WTC11 (cell line): ENCODE results near the gene SLC13A5.

ENCODE experiments used
- ATF1 ChIP-seq: sonication (generic); formaldehyde crosslinking; IDR thresholded peaks from 2 replicates; pipeline ENCODE4 v1.8.1; 2023; ENCODE audit warnings: mild to moderate bottlenecking, moderate library complexity, missing genetic modification reagents
- CREB1 ChIP-seq: sonication (generic); formaldehyde crosslinking; IDR thresholded peaks from 2 replicates; pipeline ENCODE4 v1.8.0; 2023; ENCODE audit warnings: mild to moderate bottlenecking, missing genetic modification reagents
- CREM ChIP-seq: sonication (generic); formaldehyde crosslinking; IDR thresholded peaks from 2 replicates; pipeline ENCODE4 v1.8.1; 2022; ENCODE audit warnings: mild to moderate bottlenecking, missing genetic modification reagents, moderate library complexity
- CTCF ChIP-seq: fragments of 200-600 bp; IDR thresholded peaks from 2 replicates; pipeline ENCODE4 v1.8.0; 2022; ENCODE audit warnings: antibody characterized with exemption
- E2F5 ChIP-seq: sonication (generic); formaldehyde crosslinking; IDR thresholded peaks from 2 replicates; pipeline ENCODE4 v1.8.1; 2022; ENCODE audit warnings: mild to moderate bottlenecking, moderate library complexity, missing genetic modification reagents
- ESRRA ChIP-seq: sonication (generic); formaldehyde crosslinking; IDR thresholded peaks from 2 replicates; pipeline ENCODE4 v1.8.1; 2022; ENCODE audit warnings: mild to moderate bottlenecking, missing genetic modification reagents, borderline replicate concordance
- GABPB1 ChIP-seq: sonication (generic); formaldehyde crosslinking; IDR thresholded peaks from 2 replicates; pipeline ENCODE4 v1.8.1; 2023; ENCODE audit warnings: mild to moderate bottlenecking, missing genetic modification reagents
- MAX ChIP-seq: sonication (generic); formaldehyde crosslinking; IDR thresholded peaks from 2 replicates; pipeline ENCODE4 v1.8.0; 2022; ENCODE audit warnings: mild to moderate bottlenecking, missing genetic modification reagents
- PRDM15 ChIP-seq: sonication (generic); formaldehyde crosslinking; IDR thresholded peaks from 2 replicates; pipeline ENCODE4 v1.8.0; 2022; ENCODE audit warnings: missing genetic modification reagents
- SMAD4 ChIP-seq: sonication (generic); formaldehyde crosslinking; IDR thresholded peaks from 2 replicates; pipeline ENCODE4 v1.8.0; 2022; ENCODE audit warnings: mild to moderate bottlenecking, missing genetic modification reagents
- ZNF232 ChIP-seq: sonication (generic); formaldehyde crosslinking; IDR thresholded peaks from 2 replicates; pipeline ENCODE4 v1.8.0; 2022; ENCODE audit warnings: mild to moderate bottlenecking, missing genetic modification reagents
- ZNF512 ChIP-seq: sonication (generic); formaldehyde crosslinking; IDR thresholded peaks from 2 replicates; pipeline ENCODE4 v1.8.1; 2022; ENCODE audit warnings: missing genetic modification reagents, borderline replicate concordance

GRCh38 chr17:6701719-6702118 is 11.4 kb downstream of the SLC13A5 start:
- no peak for TF ChIP-seq ESRRA (CRISPR knock-in tag)
- TF ChIP-seq MAX = no peak
- peak; percentile 55 for TF ChIP-seq CTCF
- TF ChIP-seq PRDM15 (CRISPR knock-in tag) = no peak
- TF ChIP-seq E2F5 (CRISPR knock-in tag) = no peak
- TF ChIP-seq SMAD4 = no peak
- no peak for TF ChIP-seq CREB1
- no peak for TF ChIP-seq CREM
- no peak for TF ChIP-seq GABPB1 (CRISPR knock-in tag)
- TF ChIP-seq ZNF232 (CRISPR knock-in tag) = no peak
- no peak for TF ChIP-seq ZNF512 (CRISPR knock-in tag)
- TF ChIP-seq ATF1 (CRISPR knock-in tag) = no peak
